Endothelial cell of umbilical vein (primary cell): ENCODE measurements around the gene CCDC191. TPM values are rescaled to one million over a fixed set of nuclear protein-coding genes. Genes with fewer than 3 reads are reported as not detected.

Experiments
- BruUV-seq: library from RNA; stranded (reverse); fragments of 400-500 nt; replicated peaks from 2 replicates; lab custom pipeline; 2021; lab: Mats Ljungman, UMichigan
- CTCF ChIA-PET: fragments of 300-600, 350-600 bp; sonication (Branson Sonifier 250); formaldehyde crosslinking; loops from one replicate; lab custom pipeline; 2021; ENCODE audit warnings: antibody characterized with exemption, inconsistent platforms; lab: Charles Lee
- POLR2A ChIA-PET: fragments of 300-600, 350-600 bp; sonication (Branson Sonifier 250); formaldehyde crosslinking; loops from one replicate; lab custom pipeline; 2021; ENCODE audit warnings: antibody characterized with exemption, inconsistent platforms; lab: Charles Lee
- DNase-seq: peaks from one replicate; pipeline ENCODE4 v3.0.0-alpha.2; 2011; ENCODE audit warnings: low read depth, low spot score
- FAIRE-seq: peaks from 2 replicates; lab custom pipeline; 2011; peaks lifted over from hg19 to GRCh38; lab: Jason Lieb, UNC
- H2AFZ ChIP-seq: 2 replicates; pipeline ENCODE4 v1.6.0; 2012; ENCODE audit warnings: low read depth, low read length, control low read depth, inconsistent platforms
- H3K27ac ChIP-seq: 2 replicates; pipeline ENCODE4 v1.5.1; 2011; ENCODE audit warnings: low read depth, mild to moderate bottlenecking, control low read depth, low read length, moderate library complexity; ENCODE audit not compliant: insufficient read depth
- H3K27me3 ChIP-seq, 2 experiments: 2 replicates each; pipeline versions ENCODE4 v1.6.0 to v1.6.1; 2011; ENCODE audit warnings: low read length in 2 of 2, mixed read lengths in 1 of 2; ENCODE audit not compliant: control insufficient read depth in 2 of 2, insufficient read depth in 2 of 2
- H3K36me3 ChIP-seq, 2 experiments: 2 replicates in 1 of 2; 3 replicates in 1 of 2; pipeline ENCODE4 v1.5.1; 2011; ENCODE audit warnings: low read length in 2 of 2, mild to moderate bottlenecking in 1 of 2, moderate library complexity in 1 of 2; ENCODE audit not compliant: control insufficient read depth in 2 of 2, insufficient read depth in 2 of 2; ENCODE audit errors: extremely low read depth in 1 of 2
- H3K4me1 ChIP-seq: 3 replicates; pipeline ENCODE4 v1.5.1; 2011; ENCODE audit warnings: mild to moderate bottlenecking, low read length; ENCODE audit not compliant: control insufficient read depth, insufficient read depth; ENCODE audit errors: extremely low read depth
- H3K4me2 ChIP-seq: 2 replicates; pipeline ENCODE4 v1.6.1; 2011; ENCODE audit warnings: low read length, control low read depth, mixed read lengths; ENCODE audit not compliant: insufficient read depth
- H3K4me3 ChIP-seq, 3 experiments: fragments of 200-600 bp in 1 of 3; sonication (generic), shearing (Covaris generic) in 1 of 3; replicated peaks in 1 of 3; 2 replicates each; pipeline ENCODE4 v1.5.1; 2011 to 2016; ENCODE audit warnings: control low read depth in 3 of 3, low read length in 3 of 3, mild to moderate bottlenecking in 2 of 3, inconsistent platforms in 1 of 3, low read depth in 1 of 3, moderate library complexity in 1 of 3; ENCODE audit not compliant: insufficient read depth in 1 of 3
- H3K79me2 ChIP-seq: 2 replicates; pipeline ENCODE4 v1.6.0; 2012; ENCODE audit warnings: low read length, inconsistent platforms; ENCODE audit not compliant: control insufficient read depth, insufficient read depth
- H3K9ac ChIP-seq: replicated peaks from 2 replicates; pipeline ENCODE3; 2011; ENCODE audit warnings: low read length, control low read depth; ENCODE audit not compliant: insufficient read depth; ENCODE audit errors: extremely low read depth
- H3K9me1 ChIP-seq: replicated peaks from 3 replicates; pipeline ENCODE4 v1.6.0; 2011; ENCODE audit warnings: mild to moderate bottlenecking, low read length; ENCODE audit not compliant: control insufficient read depth, insufficient read depth; ENCODE audit errors: extremely low read depth
- H3K9me3 ChIP-seq: replicated peaks from 2 replicates; pipeline ENCODE4 v1.5.1; 2012; ENCODE audit warnings: low read length, inconsistent platforms; ENCODE audit not compliant: control insufficient read depth, insufficient read depth
- H4K20me1 ChIP-seq: replicated peaks from 2 replicates; pipeline ENCODE3; 2011; ENCODE audit warnings: mild to moderate bottlenecking, low read length; ENCODE audit not compliant: control insufficient read depth, insufficient read depth; ENCODE audit errors: extremely low read depth
- CTCF ChIP-seq, 2 donors: IDR thresholded peaks; 1 replicate in 1 of 2; 2 replicates in 1 of 2; pipeline ENCODE4 v1.5.1; 2011; ENCODE audit warnings: low read length in 2 of 2, mild to moderate bottlenecking in 2 of 2, moderate library complexity in 2 of 2, control low read depth in 1 of 2, inconsistent platforms in 1 of 2, low read depth in 1 of 2; ENCODE audit not compliant: insufficient read depth in 1 of 2; ENCODE audit errors: extremely low read depth in 1 of 2
- EZH2 ChIP-seq: IDR thresholded peaks from 2 replicates; pipeline ENCODE4 v1.6.1; 2012; ENCODE audit warnings: borderline replicate concordance, low read depth, mild to moderate bottlenecking, moderate library complexity, low read length, inconsistent platforms; ENCODE audit not compliant: severe bottlenecking
- FOS ChIP-seq: IDR thresholded peaks from 2 replicates; pipeline ENCODE4 v1.6.1; 2011; ENCODE audit warnings: mild to moderate bottlenecking, low read length, moderate library complexity, borderline replicate concordance; ENCODE audit not compliant: insufficient read depth
- GATA2 ChIP-seq: IDR thresholded peaks from 2 replicates; pipeline ENCODE4 v1.7.0; 2011; ENCODE audit warnings: low read depth, mild to moderate bottlenecking, moderate library complexity, mixed read lengths, low read length; ENCODE audit not compliant: insufficient read length, insufficient read depth
- JUN ChIP-seq: IDR thresholded peaks from 2 replicates; pipeline ENCODE4 v1.6.1; 2011; ENCODE audit warnings: borderline replicate concordance, low read depth; ENCODE audit not compliant: insufficient read length, insufficient read depth
- MAX ChIP-seq: IDR thresholded peaks from 2 replicates; pipeline ENCODE4 v1.6.1; 2011; ENCODE audit not compliant: insufficient read depth, insufficient read length
- MYC ChIP-seq: IDR thresholded peaks from one replicate; pipeline ENCODE4 v1.6.1; 2011; ENCODE audit warnings: mild to moderate bottlenecking, low read depth, low read length
- POLR2A ChIP-seq: IDR thresholded peaks from 2 replicates; pipeline ENCODE4 v1.6.1; 2012; ENCODE audit warnings: low read depth, mild to moderate bottlenecking, control low read depth, low read length
- POLR2AphosphoS5 ChIP-seq: IDR thresholded peaks from 2 replicates; pipeline ENCODE4 v1.6.1; 2012; ENCODE audit warnings: low read depth, mild to moderate bottlenecking, control low read depth, low read length, moderate library complexity; ENCODE audit not compliant: insufficient read depth
- dilution Hi-C: fragments of 300-500 bp; cut with MboI; formaldehyde crosslinking; loops from one replicate; pipeline ENCODE4 v1.15.0; 2019; ENCODE audit warnings: low sequenced_read_pairs; ENCODE audit not compliant: extremely low pct_ligation_motif_present
- intact Hi-C: fragments of 100-400 bp; cut with micrococcal nuclease; formaldehyde crosslinking; loops from one replicate; pipeline ENCODE4 v1.10.0; 2022
- polyA plus RNA-seq, 4 experiments: library from polyadenylated mRNA; depleted of rRNA in 3 of 4; stranded (reverse) in 3 of 4; unstranded in 1 of 4; fragments of >200 nt; gene quantifications; 2 replicates each; pipeline versions ENCODE4 v1.2.1 to v1.2.3, GENCODE V29; 2011 to 2012; ENCODE audit warnings: missing spikeins in 1 of 4
- total RNA-seq: library from RNA; stranded (reverse); gene quantifications from 2 replicates; pipeline ENCODE4 v1.2.3, GENCODE V29; 2021

The CCDC191 gene
- total and polyA plus RNA-seq, 2 donors (not counting 3 experiments of a cell fraction or from before 2014, with no cell fraction given): 1.7 to 4.9 TPM

GRCh38 chr3:114079761-114080160 is 23.4 kb upstream of the CCDC191 start:
- DNase-seq: peak; percentile 88
- no peaks in the 10 kb centered on the region for H3K9me3 ChIP-seq
- BruUV-seq: no TSS peak
- ChIA-PET CTCF (interaction anchor here (0.6 to 2.2 kb wide), 5 partner anchors 43 to 237 kb away, joined by 3 to 13 read pairs (median 5); no protein-coding TSS in a partner anchor), POLR2A (no interaction called here)
- FAIRE-seq: peak; percentile 84
- no peak for TF ChIP-seq EZH2
- TF ChIP-seq GATA2: peak; percentile 45
- no peak for TF ChIP-seq FOS
- peak overlapping the region; percentile 85 for H3K4me2 ChIP-seq
- no peaks in the 10 kb centered on the region for H3K9me1 ChIP-seq
- H3K36me3 ChIP-seq: peaks cover 11% of the 10 kb centered on the region in 2 experiments
- dilution Hi-C loops: no loop called here
- no peak overlapping the region for H2AFZ ChIP-seq
- intact Hi-C loops: loop anchor here (1.0 to 5.0 kb wide), 2 partner anchors 23 to 43 kb away; partner anchors contain the start of genes CCDC191 and QTRT2
- H3K4me1 ChIP-seq: peaks cover 22% of the 10 kb centered on the region
- H3K27ac ChIP-seq: peak overlapping the region; percentile 63
- H3K9ac ChIP-seq: peak overlapping the region; percentile 53
- no peaks in the 10 kb centered on the region for H3K27me3 ChIP-seq
- peak overlapping the region in 2 of 3 experiments; percentile 29 to 55 for H3K4me3 ChIP-seq
- no peaks in the 10 kb centered on the region for H4K20me1 ChIP-seq
- H3K79me2 ChIP-seq: no peaks in the 10 kb centered on the region

- no peak overlapping the region for H2AFZ ChIP-seq
- BruUV-seq: no TSS peak
- ChIA-PET POLR2A (no interaction called here), CTCF (interaction anchor here (0.9 kb wide), 1 partner anchor 78 kb away, joined by 3 read pairs; no protein-coding TSS in a partner anchor)
- intact Hi-C loops: no loop called here
- no peaks in the 10 kb centered on the region for H3K27me3 ChIP-seq
- H3K4me3 ChIP-seq: no peak overlapping the region
- H3K4me1 ChIP-seq: peaks cover 22% of the 10 kb centered on the region
- H3K9me3 ChIP-seq: no peaks in the 10 kb centered on the region
- H3K4me2 ChIP-seq: no peak overlapping the region
- H4K20me1 ChIP-seq: no peaks in the 10 kb centered on the region
- TF ChIP-seq POLR2AphosphoS5: no peak
- TF ChIP-seq MAX: no peak
- no peak for TF ChIP-seq EZH2
- no peak for TF ChIP-seq POLR2A
- no peak for TF ChIP-seq MYC
- no peak for TF ChIP-seq GATA2
- no peak for TF ChIP-seq JUN
- no peak for TF ChIP-seq CTCF (IDR thresholded peaks at IDR 0.05; ENCODE audit: extremely low read depth in 1 of 2, insufficient read depth in 1 of 2, low read depth in 1 of 2, low read length in 2 of 2)
- DNase-seq (peak; percentile 29), FAIRE-seq (no peak)
- H3K9me1 ChIP-seq: no peaks in the 10 kb centered on the region
- no peaks in the 10 kb centered on the region for H3K79me2 ChIP-seq
- H3K36me3 ChIP-seq: peaks cover 13 to 15% of the 10 kb centered on the region in 2 experiments
- dilution Hi-C loops: no loop called here
- H3K27ac ChIP-seq: no peak overlapping the region
- H3K9ac ChIP-seq: no peak overlapping the region
Measured at GRCh38 chr3:114078126-114078525, 21.8 kb upstream of the CCDC191 start.
